Small intestine (tissue), 7 donors: ENCODE results near the gene REPS1. TPM values are rescaled to one million over a fixed set of nuclear protein-coding genes. Genes with fewer than 3 reads are reported as not detected.

Experiments used
- DNase-seq, 2 donors: peaks; one replicate each; pipeline versions ENCODE4 v3.0.0 to v3.0.0-alpha.2; 2013
- FAIRE-seq: peaks from 2 replicates; lab custom pipeline; 2012; peaks lifted over from hg19 to GRCh38; lab: Jason Lieb, UNC
- H3K27ac ChIP-seq, 3 donors: one replicate each; pipeline ENCODE4 v1.5.1; 2013; ENCODE audit warnings: low read length in 2 of 3, mild to moderate bottlenecking in 2 of 3, control low read depth in 1 of 3, inconsistent platforms in 1 of 3, low read depth in 1 of 3, moderate library complexity in 1 of 3
- H3K27me3 ChIP-seq, 3 donors: one replicate each; pipeline ENCODE4 v1.6.1; 2013; ENCODE audit warnings: low read length in 3 of 3, inconsistent platforms in 1 of 3; ENCODE audit not compliant: control insufficient read depth in 3 of 3, insufficient read depth in 3 of 3
- H3K36me3 ChIP-seq, 3 donors: one replicate each; pipeline ENCODE4 v1.6.1; 2013; ENCODE audit warnings: low read length in 3 of 3, inconsistent platforms in 1 of 3, low read depth in 1 of 3, mild to moderate bottlenecking in 1 of 3, moderate library complexity in 1 of 3; ENCODE audit not compliant: control insufficient read depth in 3 of 3, insufficient read depth in 2 of 3
- H3K4me1 ChIP-seq, 3 donors: one replicate each; pipeline ENCODE4 v1.6.1; 2013; ENCODE audit warnings: low read length in 2 of 3, inconsistent platforms in 1 of 3, low read depth in 1 of 3, mild to moderate bottlenecking in 1 of 3, moderate library complexity in 1 of 3; ENCODE audit not compliant: control insufficient read depth in 3 of 3, insufficient read depth in 2 of 3
- H3K4me3 ChIP-seq, 3 donors: one replicate each; pipeline ENCODE4 v1.5.1; 2013; ENCODE audit warnings: low read length in 3 of 3, control low read depth in 1 of 3, inconsistent platforms in 1 of 3, low read depth in 1 of 3, mild to moderate bottlenecking in 1 of 3, moderate library complexity in 1 of 3
- H3K9me3 ChIP-seq, 2 donors: one replicate each; pipeline ENCODE4 v1.6.1; 2013; ENCODE audit warnings: low read depth in 1 of 2, low read length in 1 of 2; ENCODE audit not compliant: control insufficient read depth in 2 of 2, insufficient read depth in 1 of 2
- WGBS, 3 donors: extraction: QIAGEN DNeasy Blood & Tissue Kit; methylation state at CpG; one replicate each; pipeline ENCODE4 v1.1.7; 2013; 5-methylcytosine and 5-hydroxymethylcytosine counted together
- polyA plus RNA-seq, 4 donors: library from polyadenylated mRNA; stranded (reverse) in 3 of 4; unstranded in 1 of 4; fragments of 200-250 nt in 3 of 4; fragments of 120-200 nt in 1 of 4; gene quantifications; one replicate each; pipeline versions ENCODE4 v1.2.1 to v1.2.3, GENCODE V29; 2013
- donor health status: healthy with polysubstance abuse.
- donor health status: control.
- donor health status: control.
- donor health status: Bipolar disorder and iron deficiency.
- donor health status: healthy.

The REPS1 gene
- polyA plus RNA-seq, 4 donors = 18.7 to 47.1 (median 21.8) TPM

GRCh38 chr6:138925806-138926205, 62.2 kb downstream of the REPS1 start:
- H3K4me1 ChIP-seq = no peaks in the 10 kb centered on the region
- H3K36me3 ChIP-seq = peaks cover 0 to 4% (median 3%) of the 10 kb centered on the region in 3 donors
- no peaks in the 10 kb centered on the region for H3K9me3 ChIP-seq
- no peak for FAIRE-seq
- no peak overlapping the region for H3K27ac ChIP-seq
- no peak overlapping the region for H3K4me3 ChIP-seq
- 92 to 95% (median 93%) methylated on average over 2 of the region's 2 CpGs for WGBS, 3 donors
- H3K27me3 ChIP-seq = no peaks in the 10 kb centered on the region
- no peak for DNase-seq

GRCh38 chr6:138923561-138923960, 64.5 kb downstream of the REPS1 start:
- H3K9me3 ChIP-seq = no peaks in the 10 kb centered on the region
- DNase-seq (no peak), FAIRE-seq (no peak)
- H3K27ac ChIP-seq = no peak overlapping the region
- H3K27me3 ChIP-seq = no peaks in the 10 kb centered on the region
- no peaks in the 10 kb centered on the region for H3K4me1 ChIP-seq
- H3K4me3 ChIP-seq = no peak overlapping the region
- H3K36me3 ChIP-seq = peaks cover 0 to 4% (median 3%) of the 10 kb centered on the region in 3 donors

GRCh38 chr6:138920906-138921305, 67.1 kb downstream of the REPS1 start:
- no peaks in the 10 kb centered on the region for H3K4me1 ChIP-seq
- H3K27ac ChIP-seq = no peak overlapping the region
- peaks cover 0 to 6% (median 3%) of the 10 kb centered on the region in 3 donors for H3K36me3 ChIP-seq
- DNase-seq (no peak), FAIRE-seq (no peak)
- no peak overlapping the region for H3K4me3 ChIP-seq
- H3K9me3 ChIP-seq = no peaks in the 10 kb centered on the region
- no peaks in the 10 kb centered on the region for H3K27me3 ChIP-seq
- 85 to 97% (median 97%) methylated on average over 3 of the region's 3 CpGs for WGBS, 3 donors

- DNase-seq (no peak), FAIRE-seq (no peak)
- Histone ChIP-seq H3K4me3 (no peak overlapping the region), H3K9me3 (no peaks in the 10 kb centered on the region), H3K36me3 (peaks cover 7 to 37% (median 17%) of the 10 kb centered on the region in 3 donors), H3K4me1 (no peaks in the 10 kb centered on the region), H3K27me3 (no peaks in the 10 kb centered on the region), H3K27ac (no peak overlapping the region)
- 73 to 88% (median 85%) methylated on average over 1 of the region's 1 CpG for WGBS, 3 donors
These were observed 73.4 kb downstream of the REPS1 start for GRCh38 chr6:138914701-138915100.

GRCh38 chr6:138912308-138912707, 75.7 kb downstream of the REPS1 start:
- FAIRE-seq (no peak), DNase-seq (no peak)
- Histone ChIP-seq H3K36me3 (peaks cover 6 to 44% (median 19%) of the 10 kb centered on the region in 3 donors), H3K27ac (no peak overlapping the region), H3K4me3 (no peak overlapping the region), H3K4me1 (no peaks in the 10 kb centered on the region), H3K9me3 (no peaks in the 10 kb centered on the region), H3K27me3 (no peaks in the 10 kb centered on the region)
- 69 to 75% (median 69%) methylated on average over 3 of the region's 3 CpGs for WGBS, 3 donors

- H3K27me3 ChIP-seq = no peaks in the 10 kb centered on the region
- H3K4me3 ChIP-seq = no peak overlapping the region
- no peaks in the 10 kb centered on the region for H3K9me3 ChIP-seq
- no peak overlapping the region for H3K27ac ChIP-seq
- no peak for DNase-seq
- H3K4me1 ChIP-seq = no peaks in the 10 kb centered on the region
- WGBS, 3 donors = 94 to 98% (median 95%) methylated on average over 1 of the region's 1 CpG
- no peak for FAIRE-seq
- peaks cover 6 to 38% (median 24%) of the 10 kb centered on the region in 3 donors for H3K36me3 ChIP-seq
These were observed 78.1 kb downstream of the REPS1 start for GRCh38 chr6:138909975-138910374.

GRCh38 chr6:138909511-138909910, 78.5 kb downstream of the REPS1 start:
- FAIRE-seq = no peak
- Histone ChIP-seq H3K4me1 (no peaks in the 10 kb centered on the region), H3K4me3 (no peak overlapping the region), H3K9me3 (no peaks in the 10 kb centered on the region), H3K27ac (no peak overlapping the region), H3K36me3 (peaks cover 6 to 36% (median 28%) of the 10 kb centered on the region in 3 donors), H3K27me3 (no peaks in the 10 kb centered on the region)
- no peak for DNase-seq
- WGBS, 3 donors = 82 to 89% (median 83%) methylated on average over 4 of the region's 4 CpGs

GRCh38 chr6:138907167-138907566, 80.9 kb downstream of the REPS1 start:
- Histone ChIP-seq H3K27me3 (no peaks in the 10 kb centered on the region), H3K4me1 (no peaks in the 10 kb centered on the region), H3K4me3 (no peak overlapping the region), H3K27ac (no peak overlapping the region), H3K9me3 (no peaks in the 10 kb centered on the region), H3K36me3 (peaks cover 5 to 28% (median 21%) of the 10 kb centered on the region in 3 donors)
- WGBS, 3 donors = 46 to 69% (median 68%) methylated on average over 7 of the region's 7 CpGs
- DNase-seq (peak in 1 of 2 donors; percentile 3), FAIRE-seq (no peak)

GRCh38 chr6:138897031-138897430, 91.0 kb downstream of the REPS1 start:
- H3K36me3 ChIP-seq = peaks cover 3 to 10% (median 5%) of the 10 kb centered on the region in 3 donors
- no peaks in the 10 kb centered on the region for H3K4me1 ChIP-seq
- H3K27me3 ChIP-seq = no peaks in the 10 kb centered on the region
- no peaks in the 10 kb centered on the region for H3K9me3 ChIP-seq
- H3K27ac ChIP-seq = no peak overlapping the region
- no peak for FAIRE-seq
- H3K4me3 ChIP-seq = no peak overlapping the region
- no peak for DNase-seq
